NCI-H2081 (cell line): Measurements from ENCODE around the gene NUFIP2.
"Not testable (repeated sequence)": the region's sequence is repeated elsewhere in the genome, so short reads cannot be mapped to it uniquely, and the experiment has no call there.

Source experiments
- DNase-seq, 2 experiments: peaks; one replicate each; lab custom pipeline; 2025; lab: John Stamatoyannopoulos, UW

NUFIP2 gene

GRCh38 chr17:29279397-29280070 is 14.4 kb downstream of the NUFIP2 start:
- no peak for DNase-seq

DNA sequence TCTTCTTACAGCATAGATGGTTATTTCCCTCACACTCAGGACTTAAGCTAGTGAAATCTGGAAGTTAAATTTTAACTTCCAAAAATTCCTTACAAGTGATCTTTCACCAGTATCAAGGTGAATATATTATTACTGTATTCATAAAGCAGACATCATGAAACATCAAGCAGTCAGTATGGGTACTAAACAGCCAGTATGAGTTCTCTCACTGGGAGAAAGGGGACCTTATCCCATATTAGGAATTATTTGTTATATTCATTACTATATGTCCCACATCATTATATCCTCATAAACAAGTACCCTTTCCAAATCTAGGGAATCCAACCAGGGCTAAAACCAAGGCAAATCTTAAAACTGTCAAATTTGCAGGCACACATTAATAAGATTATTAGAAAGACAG is 15.3 kb downstream of the NUFIP2 start:
- no peak for DNase-seq

GRCh38 chr17:29273924-29274323 is 20.0 kb downstream of the NUFIP2 start:
- DNase-seq, result no peak

- DNase-seq, result not testable (repeated sequence)
Observed at GRCh38 chr17:29271980-29272379, 22.0 kb downstream of the NUFIP2 start.

DNA sequence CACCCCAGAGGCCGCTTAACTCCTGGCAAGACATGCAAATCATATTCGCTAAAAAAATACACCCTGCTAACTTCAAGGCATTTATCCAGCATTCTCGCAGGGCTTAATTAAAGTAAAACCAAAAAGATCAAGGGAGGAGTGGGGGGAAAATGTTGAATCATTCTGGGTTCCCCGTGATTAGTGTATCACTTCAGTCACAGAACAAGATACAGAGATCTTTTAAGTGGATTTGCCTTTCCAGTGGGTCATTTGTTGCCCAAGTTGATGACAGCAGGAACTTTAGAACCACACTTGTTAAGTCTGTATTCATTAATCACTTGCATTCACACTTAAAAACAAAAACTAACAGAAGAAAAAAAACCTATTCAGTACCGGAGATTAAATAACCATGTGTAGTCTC is 30.0 kb downstream of the NUFIP2 start:
- DNase-seq, result no peak

- DNase-seq, result no peak
Observed at GRCh38 chr17:29257756-29258155, 36.2 kb downstream of the NUFIP2 start.

DNA sequence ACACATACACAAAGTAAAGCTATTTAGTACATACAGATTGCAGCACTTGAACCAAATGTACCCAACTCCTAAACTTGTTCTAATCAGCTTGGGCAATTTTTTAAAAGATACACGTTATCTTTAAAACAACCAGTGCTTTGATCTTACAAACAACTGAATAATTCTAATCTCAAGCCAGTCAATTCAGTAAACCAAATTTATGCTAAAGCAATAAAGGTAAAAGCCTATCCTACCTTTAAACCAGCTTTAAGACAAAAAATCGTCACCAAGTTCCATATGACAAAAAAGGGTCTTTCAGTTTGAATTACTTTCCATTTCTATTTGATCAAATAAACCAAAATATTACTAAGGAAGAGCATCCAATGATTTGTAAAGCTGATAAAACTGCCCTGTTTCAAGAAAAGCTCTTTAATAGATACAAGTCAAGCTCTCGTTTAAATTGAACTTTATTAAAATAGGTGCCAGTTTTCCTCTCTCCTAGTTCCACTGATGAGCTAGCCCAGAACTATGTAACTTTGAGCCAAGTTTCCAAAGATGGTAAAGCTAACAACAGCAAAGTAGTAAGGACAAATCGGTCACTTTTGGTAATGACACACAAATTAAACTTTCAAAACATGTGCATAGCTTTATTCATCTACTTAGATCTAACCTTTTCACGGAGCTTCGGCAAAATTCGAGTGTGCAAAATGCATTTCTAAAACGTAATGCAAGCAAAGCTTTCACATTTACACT is 37.0 kb downstream of the NUFIP2 start:
- DNase-seq, result no peak

DNA sequence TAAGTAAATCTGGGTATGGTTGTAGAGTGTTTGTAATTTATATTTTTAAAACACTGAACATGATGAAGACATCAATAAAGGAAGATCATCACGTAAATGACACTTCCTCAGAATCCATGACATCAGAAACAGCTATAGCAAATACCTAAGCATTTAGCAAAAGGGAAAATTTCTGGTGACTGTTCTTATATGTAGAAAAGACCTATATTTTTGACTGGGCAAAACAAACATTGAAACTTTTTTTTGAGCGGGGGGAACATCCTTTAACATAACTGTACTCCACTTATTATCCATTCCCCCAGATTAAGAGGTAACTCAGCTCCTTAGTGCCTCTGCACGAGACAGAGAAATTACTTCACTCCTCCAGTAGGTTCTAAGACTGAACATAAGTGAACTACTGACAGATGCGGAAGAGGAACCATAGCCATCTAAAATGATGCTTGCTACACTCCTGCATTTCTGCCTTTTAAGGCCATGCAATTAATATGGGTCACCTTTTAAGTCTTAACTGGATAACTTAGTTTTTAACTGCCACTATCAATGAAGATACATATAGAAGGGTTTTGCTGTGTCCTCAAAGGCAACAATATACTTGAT is 37.9 kb downstream of the NUFIP2 start:
- DNase-seq, result no peak

DNA sequence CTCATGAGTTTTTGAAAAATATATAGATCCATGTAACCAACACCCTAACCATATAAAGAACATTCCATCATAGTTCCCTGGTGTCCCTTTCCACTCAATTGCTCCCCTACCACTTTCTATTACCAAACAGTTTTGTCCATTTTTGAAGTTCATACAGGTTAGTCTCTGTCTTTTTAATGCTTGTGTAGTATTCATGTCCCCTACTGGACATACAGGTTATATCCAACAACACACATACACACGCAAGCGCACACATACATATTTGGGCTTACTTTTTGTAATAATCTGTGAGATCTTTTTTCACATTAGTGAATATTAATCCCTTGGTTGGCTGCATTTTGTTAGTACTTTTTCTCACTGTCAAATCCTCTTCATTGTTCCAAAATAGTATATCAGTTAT is 40.9 kb downstream of the NUFIP2 start:
- DNase-seq, result no peak

DNA sequence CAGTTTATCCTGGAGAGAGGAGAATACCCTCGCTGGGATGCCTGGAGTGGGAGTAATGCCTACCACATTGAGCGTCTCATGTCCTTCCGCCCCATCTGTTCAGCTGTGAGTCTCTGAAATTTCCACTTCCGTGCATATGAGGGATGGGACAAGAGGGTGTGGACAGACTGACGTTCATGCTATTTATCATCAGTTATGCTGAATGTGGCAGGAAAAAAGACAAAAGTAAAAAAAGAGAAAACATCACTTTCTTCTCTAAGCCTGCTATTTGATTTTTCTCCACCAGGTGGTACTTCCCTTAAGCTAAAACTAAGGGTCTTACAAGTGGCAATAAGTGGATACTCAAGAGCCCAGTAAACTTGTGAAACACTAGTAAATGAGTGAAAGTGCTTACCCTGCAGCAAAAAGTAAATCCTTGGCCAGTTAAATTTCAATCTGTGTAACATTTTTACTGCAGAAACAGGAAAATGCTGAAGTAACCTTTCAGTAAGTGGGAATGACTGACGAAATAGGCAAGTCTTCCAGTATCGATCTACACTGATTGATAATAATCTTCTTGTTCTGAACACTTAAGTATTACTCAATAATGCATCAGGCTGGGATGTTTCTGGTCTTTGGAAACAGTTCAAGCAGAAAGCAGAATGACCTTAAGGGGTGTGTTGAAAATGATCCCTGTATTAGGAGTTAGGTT is 41.7 kb downstream of the NUFIP2 start:
- no peak for DNase-seq

DNA sequence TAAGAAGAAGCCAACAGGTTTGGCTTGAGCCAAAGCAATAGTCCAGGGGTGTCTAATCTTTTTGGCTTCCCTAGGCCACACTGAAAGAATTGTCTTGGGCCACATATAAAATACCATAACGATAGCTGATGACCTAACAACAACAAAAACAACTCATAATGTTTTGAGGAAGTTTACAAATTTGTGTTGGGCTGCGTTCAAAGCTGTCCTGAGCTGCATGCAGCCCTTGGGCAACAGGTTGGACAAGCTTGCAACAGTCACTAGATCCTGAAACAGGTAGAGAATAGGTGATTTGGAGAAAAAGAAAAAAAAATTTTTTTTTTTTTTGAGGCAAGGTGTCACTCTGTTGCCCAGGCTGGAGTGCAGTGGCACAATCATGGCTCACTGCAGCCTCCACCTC is 42.8 kb downstream of the NUFIP2 start:
- DNase-seq, result no peak

- no peak for DNase-seq
Observed at GRCh38 chr17:29250666-29251065, 43.3 kb downstream of the NUFIP2 start.

- no peak for DNase-seq
Observed at GRCh38 chr17:29248845-29249244, 45.1 kb downstream of the NUFIP2 start.

GRCh38 chr17:29247219-29247618 is 46.7 kb downstream of the NUFIP2 start:
- no peak for DNase-seq

DNA sequence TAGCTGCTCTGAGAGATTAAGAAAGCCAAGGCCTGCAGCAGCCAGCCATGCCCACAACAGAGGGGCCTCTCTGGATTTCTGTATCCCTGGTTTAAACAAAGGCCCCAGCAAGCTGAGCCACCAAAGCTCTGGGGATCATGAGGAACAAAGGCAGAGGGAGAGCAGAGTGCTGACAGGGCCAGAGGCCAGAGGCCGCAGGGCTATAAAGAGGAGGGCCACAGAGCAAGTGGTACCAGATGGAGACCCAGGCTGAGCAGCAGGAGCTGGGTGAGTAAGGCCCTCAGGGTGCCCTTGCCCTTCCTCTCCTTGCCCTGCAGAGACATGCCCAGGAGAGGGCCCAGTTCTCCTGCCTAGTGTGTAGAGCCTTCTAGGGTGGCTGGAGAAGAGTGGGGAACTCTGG is 47.3 kb downstream of the NUFIP2 start, which contains the start of gene CRYBA1:
Gene CRYBA1, plus strand, starts transcription at position 232 of the 400 bp plus-strand sequence. Its CDS starts 5 bp downstream, at position 237.
- no peak for DNase-seq

DNA sequence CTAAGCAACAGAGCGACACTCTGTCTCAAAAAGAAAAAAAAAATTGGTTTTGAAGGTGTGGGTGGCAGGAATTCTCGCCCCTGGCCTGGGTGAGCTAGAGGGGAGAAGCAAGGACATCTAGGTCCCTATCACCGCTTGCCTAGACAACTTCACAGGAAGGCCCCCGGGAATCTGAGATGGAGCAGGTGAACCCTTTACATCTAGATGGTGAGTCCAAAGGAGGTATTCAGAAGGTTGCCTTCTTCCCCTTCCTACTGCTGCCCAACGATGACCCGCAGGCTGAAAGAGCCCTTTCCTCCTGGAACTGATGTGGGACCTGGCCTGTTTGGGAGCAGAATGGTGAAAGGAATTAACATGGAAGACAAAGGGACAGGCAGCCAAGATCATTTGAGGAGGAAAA is 48.5 kb downstream of the NUFIP2 start:
- no peak for DNase-seq

DNA sequence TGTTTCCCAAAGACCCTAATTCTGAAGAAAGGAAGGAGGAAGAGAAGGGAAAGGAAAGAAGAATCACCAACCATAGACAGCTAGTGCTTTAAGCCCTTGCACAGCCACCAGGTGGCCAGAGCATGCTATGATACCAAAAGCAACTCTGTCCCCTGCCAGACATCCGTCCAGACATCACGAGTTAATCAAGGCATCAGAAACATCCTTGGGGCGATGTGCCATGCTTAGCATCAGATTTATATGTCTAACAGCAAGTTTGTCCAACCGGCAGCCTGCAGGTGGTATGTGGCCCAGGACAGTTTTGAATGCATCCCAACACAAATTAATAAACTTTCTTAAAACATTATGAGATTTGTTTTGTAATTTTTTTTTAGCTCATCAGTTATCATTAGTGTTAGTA is 50.2 kb downstream of the NUFIP2 start:
- no peak for DNase-seq

DNA sequence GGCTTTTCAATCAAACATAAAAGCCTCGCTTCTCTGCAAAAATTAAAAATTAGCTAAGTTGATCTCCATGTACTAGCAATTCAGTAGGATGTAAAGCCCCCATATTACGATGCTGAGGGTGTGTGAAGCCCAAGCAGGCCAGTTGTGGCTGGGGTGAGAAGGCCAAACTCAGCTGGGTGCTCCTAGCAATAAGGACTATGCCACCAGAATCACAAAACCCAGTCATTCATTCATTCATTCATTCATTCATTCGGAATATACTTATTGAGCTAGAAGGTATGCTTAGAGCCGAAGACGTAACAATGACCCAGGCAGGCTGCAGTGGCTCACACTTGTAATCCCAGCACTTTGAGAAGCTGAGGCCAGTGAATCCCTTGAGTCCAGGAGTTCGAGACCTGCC is 51.2 kb downstream of the NUFIP2 start:
- DNase-seq, result no peak

DNA sequence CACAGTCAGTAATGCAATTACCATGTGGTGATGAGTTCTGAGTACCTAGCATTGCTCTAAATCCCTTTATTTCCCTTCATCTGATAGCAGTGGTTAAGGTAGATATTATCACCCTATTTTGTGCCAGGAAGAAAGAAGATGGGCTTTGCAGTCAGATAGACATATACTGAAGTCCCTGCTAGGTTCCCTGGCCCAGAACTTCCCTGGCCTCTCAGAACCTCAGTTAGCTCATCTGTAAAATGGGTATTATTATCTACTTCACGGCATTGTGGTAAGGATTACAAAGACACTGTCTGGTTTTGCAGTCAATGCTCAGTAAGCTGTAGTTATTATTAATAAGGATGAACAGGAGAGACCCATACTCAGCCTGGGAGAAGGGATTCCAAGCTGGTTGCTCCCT is 51.9 kb downstream of the NUFIP2 start:
- DNase-seq, result no peak

DNA sequence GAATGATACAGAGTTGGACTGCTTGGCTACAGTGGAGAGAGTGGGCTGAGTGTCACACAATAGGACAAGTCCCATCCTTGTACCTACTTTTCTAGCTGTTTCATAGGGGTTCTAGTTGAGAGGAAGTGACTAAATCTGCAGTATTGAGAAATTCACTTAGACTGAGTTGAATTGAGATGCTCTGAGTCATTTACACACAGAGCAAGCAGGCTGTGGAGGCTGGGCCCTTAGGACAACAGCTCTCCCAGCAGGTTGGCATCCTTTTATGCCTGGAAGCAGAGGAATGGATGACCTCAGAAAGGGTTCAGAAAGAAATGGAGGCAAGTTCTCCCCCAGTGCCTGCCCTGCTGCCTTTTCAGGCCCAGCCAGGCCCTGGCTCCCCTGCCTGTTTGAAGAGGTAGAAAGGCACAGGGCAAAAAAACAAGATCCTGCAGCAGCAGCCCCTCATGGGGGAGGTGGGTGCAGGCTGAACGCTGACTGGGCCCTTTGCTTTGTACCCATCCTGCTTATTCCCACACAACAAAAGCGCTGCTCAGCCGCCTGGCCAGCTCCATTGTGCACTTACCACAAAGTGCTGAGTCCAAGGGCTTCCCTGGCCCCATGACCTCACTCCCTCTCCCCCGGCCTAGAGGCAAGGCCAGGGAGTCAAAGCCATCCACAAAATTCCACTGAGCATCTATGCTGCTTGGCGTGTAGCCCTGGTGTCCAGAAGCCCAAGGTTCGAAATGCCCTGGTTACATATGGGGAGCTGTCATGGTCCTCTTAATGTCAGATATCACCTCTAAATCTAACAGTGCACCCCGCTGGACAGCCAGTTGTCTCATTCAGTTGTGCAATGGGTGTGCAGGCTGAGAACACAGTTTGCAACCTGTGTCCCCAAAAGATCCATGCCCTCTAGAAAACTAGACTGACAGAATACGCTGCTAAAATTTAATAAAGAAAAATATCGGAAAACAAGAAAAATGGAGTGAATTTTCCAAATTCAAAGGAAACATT is 52.7 kb downstream of the NUFIP2 start:
- DNase-seq, result no peak

DNA sequence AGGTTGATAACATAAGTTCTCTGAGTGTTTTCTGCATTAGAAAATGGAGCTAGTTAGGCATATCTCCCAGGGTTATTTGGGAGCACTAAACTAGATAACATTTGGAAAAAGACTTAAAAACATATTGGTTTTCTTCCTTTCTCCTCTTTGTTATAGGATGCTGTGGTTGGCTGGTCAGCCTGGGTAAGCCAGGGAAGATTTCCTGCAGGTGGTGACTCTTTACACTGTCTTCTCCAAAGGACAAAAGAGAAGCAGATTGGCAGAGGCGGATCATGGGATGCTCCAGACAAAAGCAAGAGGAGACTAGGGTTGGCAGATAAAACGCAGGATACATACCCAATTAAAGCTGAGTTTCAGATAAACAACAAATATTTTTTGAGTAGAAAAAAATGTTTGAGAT is 53.5 kb downstream of the NUFIP2 start:
- DNase-seq, result no peak
